HG03060 (cell line): Measurements from ENCODE around the gene CTNND1.

Source experiments
- ATAC-seq: cut with Tn5 transposase; IDR thresholded peaks from one replicate; pipeline ENCODE4 v1.9.1; 2021; ENCODE audit warnings: low read depth, moderate number of reproducible peaks; ENCODE audit not compliant: unreplicated experiment

The CTNND1 gene

GRCh38 chr11:57868491-57868890, 106.9 kb downstream of the CTNND1 start:
- no peak for ATAC-seq
